Aorta (tissue), 5 donors: ENCODE measurements around the gene WNT3A. TPM values are rescaled to one million over a fixed set of nuclear protein-coding genes. Genes with fewer than 3 reads are reported as not detected.

ENCODE experiments used
- ATAC-seq: fragments of 200-7000 bp; cut with Tn5 transposase; one replicate; pipeline ENCODE4 v1.9.1; 2022; ENCODE audit warnings: moderate library complexity; ENCODE audit not compliant: low FRiP score
- DNase-seq, 2 donors: peaks; one replicate each; pipeline ENCODE4 v3.0.0-alpha.2; 2020
- H3K27ac ChIP-seq, 2 donors: one replicate each; pipeline ENCODE4 v1.5.1; 2013; ENCODE audit warnings: low read length in 2 of 2, mild to moderate bottlenecking in 2 of 2, moderate library complexity in 2 of 2, control low read depth in 1 of 2, inconsistent platforms in 1 of 2, low read depth in 1 of 2
- H3K27me3 ChIP-seq, 2 donors: one replicate each; pipeline ENCODE4 v1.6.1; 2013; ENCODE audit warnings: control low read depth in 1 of 2, low read length in 1 of 2, mild to moderate bottlenecking in 1 of 2, moderate library complexity in 1 of 2; ENCODE audit not compliant: insufficient read depth in 2 of 2, control insufficient read depth in 1 of 2
- H3K36me3 ChIP-seq, 2 donors: one replicate each; pipeline ENCODE4 v1.6.1; 2013; ENCODE audit warnings: control low read depth in 1 of 2, low read length in 1 of 2, mild to moderate bottlenecking in 1 of 2; ENCODE audit not compliant: insufficient read depth in 2 of 2, control insufficient read depth in 1 of 2
- H3K4me1 ChIP-seq, 2 donors: one replicate each; pipeline ENCODE4 v1.6.1; 2013; ENCODE audit warnings: low read length in 2 of 2, control low read depth in 1 of 2, mild to moderate bottlenecking in 1 of 2, moderate library complexity in 1 of 2; ENCODE audit not compliant: insufficient read depth in 2 of 2, control insufficient read depth in 1 of 2
- H3K4me3 ChIP-seq, 2 donors: one replicate each; pipeline ENCODE4 v1.5.1; 2013; ENCODE audit warnings: low read length in 2 of 2, control low read depth in 1 of 2, mild to moderate bottlenecking in 1 of 2
- H3K9me3 ChIP-seq: one replicate; pipeline ENCODE4 v1.6.1; 2013; ENCODE audit warnings: mild to moderate bottlenecking, low read length; ENCODE audit not compliant: control insufficient read depth
- WGBS, 2 donors: extraction: QIAGEN DNeasy Blood & Tissue Kit; methylation state at CpG; one replicate each; pipeline ENCODE4 v1.1.7; 2013; 5-methylcytosine and 5-hydroxymethylcytosine counted together
- intact Hi-C, 2 donors: fragments of 100-400 bp; cut with DNase I; formaldehyde crosslinking; loops; one replicate each; pipeline versions ENCODE4 v1.14.2 to v1.15.0; 2022
- polyA plus RNA-seq, 2 donors: library from polyadenylated mRNA; stranded (reverse); fragments of 200-250 nt; gene quantifications; one replicate each; pipeline ENCODE4 v1.2.3, GENCODE V29; 2013
- total RNA-seq, 2 donors: library from RNA; stranded (reverse); fragmentation: NEBNext Ultra II Directional; extraction: Animal tissue kit (Norgen Biotek cat#: 25700); gene quantifications; one replicate each; pipeline ENCODE4 v1.2.1, GENCODE V29; 2021
- donor health status: healthy with polysubstance abuse.
- donor health status: Bipolar disorder and iron deficiency.
- donor health status: DM: no; HTN: no; CAD: no.
- donor health status: DM: no; HTN: no; CAD: no.
- donor health status: DM: yes; HTN: yes; CAD: no.

Gene WNT3A
- total and polyA plus RNA-seq, 4 donors: not detected

DNA sequence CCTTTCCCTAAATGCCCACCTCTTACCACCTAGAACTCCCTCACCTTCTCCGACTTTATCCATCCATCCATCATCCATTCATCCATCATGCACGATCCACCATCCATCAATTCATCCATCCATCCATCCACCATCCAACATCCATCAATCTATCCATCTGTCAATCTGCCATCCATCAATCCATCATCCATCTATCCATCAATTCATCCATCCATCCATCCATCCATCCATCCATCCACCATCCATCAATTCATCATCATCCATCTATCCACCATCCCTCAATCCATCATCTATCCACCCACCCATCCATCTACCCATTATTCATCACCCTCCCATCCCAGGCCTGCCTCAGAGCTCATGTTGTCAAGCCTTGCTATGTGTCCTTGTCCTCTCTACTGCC lies 34.5 kb downstream of the WNT3A start:
- DNase-seq: no peak
- H3K9me3 ChIP-seq: no peaks in the 10 kb centered on the region
- intact Hi-C loops: no loop called here
- WGBS, 2 donors: 62 to 80% methylated on average over 2 of the region's 2 CpGs
- no peaks in the 10 kb centered on the region for H3K27me3 ChIP-seq
- H3K27ac ChIP-seq: no peak overlapping the region
- H3K36me3 ChIP-seq: no peaks in the 10 kb centered on the region
- ATAC-seq: no peak
- H3K4me3 ChIP-seq: no peak overlapping the region
- H3K4me1 ChIP-seq: no peaks in the 10 kb centered on the region

DNA sequence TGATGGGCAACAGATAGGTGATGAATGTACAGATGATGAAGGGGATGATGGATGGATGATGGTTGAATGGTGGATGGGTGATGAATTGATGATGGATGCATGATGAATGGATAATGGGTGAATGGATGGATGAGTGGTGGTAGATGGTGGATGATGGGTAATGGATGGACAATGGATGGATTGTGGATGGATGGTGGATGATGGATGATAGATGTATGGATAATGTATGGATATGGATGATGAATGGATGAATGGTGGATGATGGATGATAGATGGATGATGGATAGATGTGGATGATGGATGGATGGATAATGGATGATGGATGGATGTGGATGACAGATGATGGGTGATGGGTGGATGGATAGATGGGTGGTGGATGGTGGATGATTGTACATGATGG lies 35.7 kb downstream of the WNT3A start:
- intact Hi-C loops: no loop called here
- Histone ChIP-seq H3K9me3 (no peaks in the 10 kb centered on the region), H3K36me3 (no peaks in the 10 kb centered on the region), H3K4me3 (no peak overlapping the region), H3K27me3 (no peaks in the 10 kb centered on the region), H3K4me1 (no peaks in the 10 kb centered on the region), H3K27ac (no peak overlapping the region)
- DNase-seq (no peak), ATAC-seq (no peak)

DNA sequence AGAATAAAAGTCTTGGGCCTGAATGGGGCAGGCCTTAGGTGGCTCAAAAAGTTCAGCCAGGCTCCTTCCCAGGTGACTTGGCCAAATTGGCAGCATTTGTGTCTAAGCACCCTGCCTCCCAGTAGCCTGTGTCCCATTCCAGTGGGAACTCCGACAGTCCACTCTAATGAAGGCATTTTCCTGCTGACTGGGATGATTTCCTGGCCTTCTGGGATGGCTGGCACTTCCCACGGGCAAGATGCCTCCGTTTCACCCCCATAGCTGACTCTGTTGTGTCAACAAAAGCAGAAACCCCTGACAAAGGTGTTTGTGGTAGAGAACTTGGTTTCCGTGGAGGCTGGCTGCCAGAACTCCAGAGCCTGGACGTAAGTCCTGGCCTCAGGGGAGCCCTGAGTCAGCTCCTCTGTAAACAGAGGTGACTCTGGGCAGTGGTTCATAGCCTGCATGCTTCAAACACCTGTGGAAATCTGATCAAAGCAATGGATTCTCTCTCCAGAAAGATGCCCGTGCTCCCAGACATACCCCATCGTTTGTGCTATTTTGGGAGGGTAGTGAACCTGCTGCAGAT lies 36.6 kb downstream of the WNT3A start:
- peak in 1 of 2 donors; percentile 24 for DNase-seq
- intact Hi-C loops: no loop called here
- Histone ChIP-seq H3K27me3 (no peaks in the 10 kb centered on the region), H3K36me3 (no peaks in the 10 kb centered on the region), H3K4me1 (no peaks in the 10 kb centered on the region), H3K27ac (no peak overlapping the region), H3K9me3 (no peaks in the 10 kb centered on the region), H3K4me3 (no peak overlapping the region)
- ATAC-seq: no peak
- 70 to 73% methylated on average over 7 of the region's 7 CpGs for WGBS, 2 donors

DNA sequence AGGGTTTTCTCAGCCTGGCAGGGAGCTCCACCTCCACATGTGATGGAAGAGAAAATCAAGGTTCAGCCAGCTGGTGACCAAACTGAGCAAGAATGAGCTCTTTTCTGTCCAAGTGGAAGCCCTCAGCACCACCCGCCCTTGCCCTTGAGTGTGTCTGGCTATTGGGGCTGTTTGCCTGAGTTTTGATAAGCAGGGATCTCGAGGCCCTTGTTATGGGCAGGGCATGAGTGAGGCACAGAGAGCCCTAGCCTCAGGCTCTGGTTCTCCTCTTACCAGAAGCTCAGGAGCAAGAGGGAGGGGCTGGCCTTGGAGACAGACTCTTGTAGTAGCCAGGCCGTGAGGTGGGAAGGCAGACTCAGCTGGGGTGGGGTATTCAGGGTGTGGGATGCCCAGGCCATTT lies 38.2 kb downstream of the WNT3A start:
- Histone ChIP-seq H3K36me3 (no peaks in the 10 kb centered on the region), H3K27ac (no peak overlapping the region), H3K27me3 (no peaks in the 10 kb centered on the region), H3K4me1 (no peaks in the 10 kb centered on the region), H3K9me3 (no peaks in the 10 kb centered on the region), H3K4me3 (no peak overlapping the region)
- peak; percentile 8 for ATAC-seq
- peak; percentile 35 to 56 for DNase-seq
- intact Hi-C loops: no loop called here
- 29 to 35% methylated on average over 3 of the region's 3 CpGs for WGBS, 2 donors

DNA sequence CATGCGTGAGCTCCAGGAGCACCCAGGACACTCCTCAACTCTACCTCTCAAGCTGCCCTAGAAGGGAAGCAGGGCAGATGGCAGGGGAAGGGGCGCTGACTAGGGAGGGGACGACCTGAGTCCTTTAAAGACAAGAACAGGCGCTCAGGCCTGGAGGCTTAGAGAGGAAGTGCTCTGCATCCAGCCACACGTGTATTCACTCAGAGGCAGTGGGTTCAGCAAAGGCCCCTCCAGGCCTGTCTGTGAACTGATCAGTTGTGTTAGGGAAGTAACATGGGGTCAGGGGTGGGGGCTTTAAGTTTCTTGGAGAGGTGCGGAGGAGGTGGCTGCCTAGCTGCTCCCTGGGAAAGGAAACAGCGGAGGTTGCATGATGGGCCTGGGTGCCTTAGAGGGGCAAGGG lies 38.6 kb downstream of the WNT3A start:
- DNase-seq (peak; percentile 9 to 41), ATAC-seq (no peak)
- no peaks in the 10 kb centered on the region for H3K36me3 ChIP-seq
- no peak overlapping the region for H3K4me3 ChIP-seq
- H3K9me3 ChIP-seq: no peaks in the 10 kb centered on the region
- intact Hi-C loops: no loop called here
- no peak overlapping the region for H3K27ac ChIP-seq
- H3K4me1 ChIP-seq: no peaks in the 10 kb centered on the region
- WGBS, 2 donors: 90 to 92% methylated on average over 7 of the region's 7 CpGs
- no peaks in the 10 kb centered on the region for H3K27me3 ChIP-seq

DNA sequence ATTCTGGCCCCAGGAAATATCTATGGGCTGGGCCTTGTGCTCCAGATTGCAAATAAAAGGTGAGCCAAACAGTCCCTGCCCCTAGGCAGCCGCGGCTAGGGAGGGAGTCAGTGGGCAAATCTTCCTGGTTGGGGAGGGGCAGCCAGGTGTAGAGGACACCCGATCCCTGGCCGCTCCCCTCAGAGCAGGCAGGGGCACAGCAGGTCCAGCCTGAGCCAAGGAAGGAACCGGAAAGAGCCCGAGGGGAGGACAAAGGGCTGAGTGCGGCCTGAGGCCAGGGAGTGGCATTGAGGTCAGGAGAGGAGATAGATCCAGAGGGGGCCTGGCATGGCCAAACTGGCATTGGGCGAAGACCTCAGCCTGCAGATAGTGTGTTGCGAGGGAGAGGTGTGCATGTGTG lies 39.1 kb downstream of the WNT3A start:
- intact Hi-C loops: no loop called here
- Histone ChIP-seq H3K27ac (no peak overlapping the region), H3K27me3 (no peaks in the 10 kb centered on the region), H3K4me1 (no peaks in the 10 kb centered on the region), H3K4me3 (no peak overlapping the region), H3K36me3 (no peaks in the 10 kb centered on the region), H3K9me3 (no peaks in the 10 kb centered on the region)
- WGBS, 2 donors: 93 to 95% methylated on average over 9 of the region's 9 CpGs
- ATAC-seq: no peak
- peak; percentile 26 to 67 for DNase-seq

DNA sequence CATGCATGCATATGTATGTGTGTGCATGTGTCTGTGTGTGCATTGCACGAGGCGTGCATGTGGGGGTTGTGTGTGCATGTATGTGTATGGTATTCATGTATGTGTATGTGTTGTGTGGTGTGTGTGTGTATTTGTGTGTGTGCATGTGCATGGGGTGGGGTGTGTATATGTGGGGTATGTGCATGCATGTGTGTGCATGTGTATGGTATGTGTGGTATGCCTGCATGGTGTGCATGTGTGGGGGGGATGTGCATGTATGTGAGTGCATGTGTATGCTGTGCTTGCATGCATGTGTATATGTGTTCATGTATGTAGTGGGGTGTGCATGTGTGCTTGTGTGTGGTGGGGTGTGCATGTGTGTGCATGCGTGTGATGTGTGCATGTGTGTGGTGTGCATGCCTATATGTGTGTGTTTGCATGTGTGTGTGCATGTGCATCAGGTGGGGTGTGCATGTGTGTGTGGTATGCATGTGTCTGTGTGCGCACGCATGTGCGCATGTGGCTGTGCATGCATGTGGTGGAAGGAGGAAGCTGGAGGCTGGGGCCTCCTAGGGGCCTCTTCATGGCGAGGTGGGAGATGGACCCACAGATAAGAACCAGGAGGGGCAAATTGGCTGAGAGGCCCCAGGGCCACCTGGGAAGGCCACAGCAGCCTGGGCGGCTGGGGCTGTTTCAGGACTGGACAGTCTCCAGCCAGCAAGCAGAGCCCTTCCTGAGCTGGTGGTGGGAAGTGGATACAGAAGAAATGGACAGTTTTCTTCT lies 39.8 kb downstream of the WNT3A start:
- no peaks in the 10 kb centered on the region for H3K36me3 ChIP-seq
- ATAC-seq (no peak), DNase-seq (peak in 1 of 2 donors; percentile 6)
- intact Hi-C loops: no loop called here
- no peaks in the 10 kb centered on the region for H3K9me3 ChIP-seq
- 95 to 96% methylated on average over 8 of the region's 8 CpGs for WGBS, 2 donors
- H3K4me1 ChIP-seq: no peaks in the 10 kb centered on the region
- no peak overlapping the region for H3K27ac ChIP-seq
- no peak overlapping the region for H3K4me3 ChIP-seq
- no peaks in the 10 kb centered on the region for H3K27me3 ChIP-seq

DNA sequence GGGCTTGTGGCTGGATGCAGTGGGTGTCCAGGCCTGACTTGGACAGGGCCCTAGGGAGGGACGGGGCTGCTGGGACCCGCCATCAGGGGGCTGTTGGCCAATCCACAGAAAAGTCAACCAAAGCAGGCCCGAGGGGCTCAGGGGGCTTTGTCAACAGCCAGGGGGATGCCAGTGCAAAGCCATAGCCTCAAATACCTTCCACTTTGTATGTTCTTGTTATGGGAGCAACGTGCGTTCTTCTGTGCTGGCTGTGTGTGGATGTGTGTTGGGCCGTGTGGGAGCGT lies 40.3 kb downstream of the WNT3A start:
- DNase-seq (peak in 1 of 2 donors; percentile 10), ATAC-seq (no peak)
- Histone ChIP-seq H3K27me3 (no peaks in the 10 kb centered on the region), H3K36me3 (no peaks in the 10 kb centered on the region), H3K27ac (no peak overlapping the region), H3K9me3 (no peaks in the 10 kb centered on the region), H3K4me1 (no peaks in the 10 kb centered on the region), H3K4me3 (no peak overlapping the region)
- intact Hi-C loops: no loop called here
- WGBS, 2 donors: 86 to 92% methylated on average over 7 of the region's 7 CpGs

DNA sequence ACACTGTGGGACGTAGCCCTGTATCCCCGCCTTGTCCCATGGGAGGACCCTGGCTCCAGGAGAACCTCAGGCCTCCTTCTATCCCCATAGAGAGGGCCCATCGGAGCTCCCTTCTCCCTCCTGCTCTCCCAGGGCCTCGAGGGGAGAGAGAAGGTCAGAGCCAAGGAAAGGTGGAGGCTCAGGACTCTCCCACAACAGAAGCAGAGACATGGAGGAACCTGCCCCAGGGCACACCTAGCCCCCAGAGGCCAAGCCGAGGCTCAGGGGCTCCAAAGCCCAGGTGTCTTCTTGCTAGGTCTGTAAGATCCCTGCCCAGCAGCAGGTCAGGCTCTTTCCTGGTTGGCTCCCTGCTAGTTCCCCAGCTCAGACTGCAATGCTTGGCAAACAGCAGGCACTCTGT lies 41.3 kb downstream of the WNT3A start:
- Histone ChIP-seq H3K9me3 (no peaks in the 10 kb centered on the region), H3K27ac (no peak overlapping the region), H3K27me3 (no peaks in the 10 kb centered on the region), H3K4me1 (no peaks in the 10 kb centered on the region), H3K4me3 (no peak overlapping the region), H3K36me3 (no peaks in the 10 kb centered on the region)
- DNase-seq (peak in 1 of 2 donors; percentile 9), ATAC-seq (no peak)
- intact Hi-C loops: no loop called here
- 77 to 85% methylated on average over 4 to 5 of the region's 5 CpGs for WGBS, 2 donors
